ENCODE measurements around the gene EVC2.
A peak's percentile ranks its signal among the peaks of the same experiment; 100 is the strongest.

The EVC2 gene

GRCh38 chr4:5708449-5709206 is at the start of gene EVC2:
Gene EVC2 (minus strand): TSS chr4:5708559. CDS start chr4:5708513, 46 bp downstream.
- DNase-seq, result peak; percentile 79

GRCh38 chr4:5757954-5758353 is 49.6 kb upstream of the EVC2 start:
- DNase-seq, result peak; percentile 25

GRCh38 chr4:5757536-5757935 is 49.2 kb upstream of the EVC2 start:
- DNase-seq, result no peak

- DNase-seq, result peak; percentile 26
Observed at GRCh38 chr4:5757091-5757490, 48.7 kb upstream of the EVC2 start.

GRCh38 chr4:5756271-5756670 is 47.9 kb upstream of the EVC2 start:
- peak; percentile 30 for DNase-seq

GRCh38 chr4:5755679-5756078 is 47.3 kb upstream of the EVC2 start:
- peak; percentile 36 for DNase-seq

GRCh38 chr4:5755161-5755560 is 46.8 kb upstream of the EVC2 start:
- no peak for DNase-seq

- DNase-seq, result no peak
Observed at GRCh38 chr4:5754529-5754881, 46.1 kb upstream of the EVC2 start.

- peak; percentile 75 for DNase-seq
Observed at GRCh38 chr4:5753766-5754528, 45.6 kb upstream of the EVC2 start.

- no peak for DNase-seq
Observed at GRCh38 chr4:5753366-5753765, 45.0 kb upstream of the EVC2 start.

GRCh38 chr4:5752376-5753184 is 44.2 kb upstream of the EVC2 start:
- DNase-seq, result no peak

GRCh38 chr4:5751666-5752375 is 43.5 kb upstream of the EVC2 start:
- no peak for DNase-seq

GRCh38 chr4:5750946-5751665 is 42.7 kb upstream of the EVC2 start:
- no peak for DNase-seq

- no peak for DNase-seq
Observed at GRCh38 chr4:5750052-5750945, 41.9 kb upstream of the EVC2 start.

- DNase-seq, result no peak
Observed at GRCh38 chr4:5749568-5749967, 41.2 kb upstream of the EVC2 start.

- no peak for DNase-seq
Observed at GRCh38 chr4:5747738-5748375, 39.5 kb upstream of the EVC2 start.

GRCh38 chr4:5746829-5747737 is 38.7 kb upstream of the EVC2 start:
- no peak for DNase-seq

- no peak for DNase-seq
Observed at GRCh38 chr4:5746250-5746649, 37.9 kb upstream of the EVC2 start.

- no peak for DNase-seq
Observed at GRCh38 chr4:5742968-5743367, 34.6 kb upstream of the EVC2 start.

Measured in islet precursor cell (in vitro differentiated cells).